HCT116 (cell line): ENCODE results near the gene DGKG. TPM values are rescaled to one million over a fixed set of nuclear protein-coding genes. Genes with fewer than 3 reads are reported as not detected.

ENCODE experiments used
- ATAC-seq: fragments of 200-7000 bp; cut with Tn5 transposase; 2 replicates; pipeline ENCODE4 v1.9.1; 2020; ENCODE audit warnings: mild to moderate bottlenecking, moderate library complexity
- BruUV-seq: library from RNA; stranded (reverse); fragments of 400-500 nt; replicated peaks from 2 replicates; lab custom pipeline; 2021; lab: Mats Ljungman, UMichigan
- CTCF ChIA-PET: fragments of 300-600 bp; sonication (Branson Sonifier 250); formaldehyde crosslinking; loops from one replicate; lab custom pipeline; 2021; ENCODE audit warnings: antibody characterized with exemption; lab: Charles Lee
- POLR2A ChIA-PET: fragments of 300-600, 350-600 bp; sonication (Branson Sonifier 250); formaldehyde crosslinking; loops from one replicate; lab custom pipeline; 2021; ENCODE audit warnings: antibody characterized with exemption; lab: Charles Lee
- RAD21 ChIA-PET, 2 experiments: fragments of 300-600 bp; sonication (Branson Sonifier 250); formaldehyde crosslinking; loops; one replicate each; lab custom pipeline; 2023; ENCODE audit warnings: low total read pairs in 2 of 2; ENCODE audit not compliant: uncharacterized antibody in 2 of 2, unreplicated experiment in 2 of 2, low non-redundant PET in 1 of 2; lab: Charles Lee
- DNase-seq: peaks from one replicate; pipeline ENCODE4 v3.0.0-alpha.2; 2010; ENCODE audit warnings: low read depth, low spot score
- H2AFZ ChIP-seq: fragments of 200-600 bp; shearing (Covaris generic), sonication (generic); 2 replicates; pipeline ENCODE4 v1.6.1; 2017; ENCODE audit warnings: low read depth, mixed run types, mixed read lengths, antibody characterized with exemption, low read length; ENCODE audit not compliant: poor library complexity, severe bottlenecking
- H3K27ac ChIP-seq: 2 replicates; pipeline ENCODE4 v1.5.1; 2012; ENCODE audit warnings: low read depth, low read length
- H3K27me3 ChIP-seq: fragments of 200-600 bp; sonication (generic); 2 replicates; pipeline ENCODE4 v1.6.1; 2016; ENCODE audit warnings: mixed run types, low read length, mixed read lengths; ENCODE audit not compliant: insufficient read depth
- H3K36me3 ChIP-seq, 2 experiments: fragments of 200-500 bp in 1 of 2; fragments of 200-600 bp in 1 of 2; sonication (Bioruptor generic) in 1 of 2; sonication (generic) in 1 of 2; 2 replicates each; pipeline versions ENCODE4 v1.5.1 to v1.6.1; 2014 to 2016; ENCODE audit warnings: low read length in 2 of 2, inconsistent platforms in 1 of 2, mixed read lengths in 1 of 2, mixed run types in 1 of 2; ENCODE audit not compliant: insufficient read depth in 2 of 2, control insufficient read depth in 1 of 2
- H3K4me1 ChIP-seq, 2 experiments: fragments of 200-600 bp in 1 of 2; sonication (generic) in 1 of 2; 2 replicates each; pipeline versions ENCODE4 v1.5.1 to v1.6.1; 2012 to 2017; ENCODE audit warnings: low read length in 2 of 2, inconsistent platforms in 1 of 2, mild to moderate bottlenecking in 1 of 2, mixed read lengths in 1 of 2, mixed run types in 1 of 2, moderate library complexity in 1 of 2; ENCODE audit not compliant: insufficient read depth in 2 of 2, control insufficient read depth in 1 of 2
- H3K4me2 ChIP-seq: fragments of 200-600 bp; sonication (generic); 2 replicates; pipeline ENCODE4 v1.6.1; 2017; ENCODE audit warnings: mixed run types, low read length, mixed read lengths
- H3K4me3 ChIP-seq, 2 experiments: fragments of 200-600 bp in 1 of 2; sonication (generic) in 1 of 2; replicated peaks in 1 of 2; 2 replicates each; pipeline ENCODE4 v1.5.1; 2011 to 2016; ENCODE audit warnings: low read length in 2 of 2, control low read depth in 1 of 2, low read depth in 1 of 2, mild to moderate bottlenecking in 1 of 2, mixed read lengths in 1 of 2, mixed run types in 1 of 2
- H3K79me2 ChIP-seq: fragments of 200-600 bp; sonication (generic); 2 replicates; pipeline ENCODE4 v1.6.1; 2017; ENCODE audit warnings: mild to moderate bottlenecking, mixed run types, low read length, moderate library complexity, mixed read lengths; ENCODE audit not compliant: insufficient read depth
- H3K9ac ChIP-seq: fragments of 200-600 bp; sonication (generic); 2 replicates; pipeline ENCODE4 v1.6.1; 2016; ENCODE audit warnings: low read length, mixed read lengths
- H3K9me2 ChIP-seq: fragments of 200-600 bp; sonication (generic), shearing (Covaris generic); 2 replicates; pipeline ENCODE4 v1.6.1; 2017; ENCODE audit warnings: mixed run types, mild to moderate bottlenecking, moderate library complexity; ENCODE audit not compliant: insufficient read depth
- H3K9me3 ChIP-seq, 2 experiments: fragments of 200-500 bp in 1 of 2; fragments of 200-600 bp in 1 of 2; sonication (Bioruptor generic) in 1 of 2; sonication (generic) in 1 of 2; 2 replicates each; pipeline ENCODE4 v1.6.1; 2014 to 2017; ENCODE audit warnings: low read length in 2 of 2, mixed read lengths in 2 of 2, inconsistent platforms in 1 of 2, low read depth in 1 of 2, mild to moderate bottlenecking in 1 of 2, mixed run types in 1 of 2, moderate library complexity in 1 of 2; ENCODE audit not compliant: control insufficient read depth in 1 of 2, insufficient read depth in 1 of 2
- H4K20me1 ChIP-seq: fragments of 200-600 bp; sonication (generic), shearing (Covaris generic); 2 replicates; pipeline ENCODE4 v1.6.1; 2017; ENCODE audit warnings: mixed run types, mild to moderate bottlenecking, moderate library complexity; ENCODE audit not compliant: insufficient read depth
- CBX3 ChIP-seq: IDR thresholded peaks from 2 replicates; pipeline ENCODE4 v1.6.1; 2012; ENCODE audit warnings: low read depth
- CEBPB ChIP-seq: IDR thresholded peaks from 2 replicates; pipeline ENCODE4 v1.6.1; 2012; ENCODE audit warnings: low read depth
- CTCF ChIP-seq, 3 experiments: fragments of 200-600 bp in 1 of 3; sonication (generic) in 1 of 3; IDR thresholded peaks in 2 of 3; conservative IDR thresholded peaks in 1 of 3; 2 replicates each; pipeline ENCODE4 v1.5.1; 2012 to 2017; ENCODE audit warnings: low read depth in 2 of 3, low read length in 2 of 3, antibody characterized with exemption in 1 of 3, borderline replicate concordance in 1 of 3, control low read depth in 1 of 3, mild to moderate bottlenecking in 1 of 3, mixed read lengths in 1 of 3, mixed run types in 1 of 3, moderate library complexity in 1 of 3; ENCODE audit not compliant: insufficient read depth in 1 of 3
- EGR1 ChIP-seq: IDR thresholded peaks from 2 replicates; pipeline ENCODE4 v1.6.1; 2012; ENCODE audit warnings: low read depth
- EZH2 ChIP-seq: fragments of 200-600 bp; sonication (generic); IDR thresholded peaks from 2 replicates; pipeline ENCODE4 v1.6.1; 2017; ENCODE audit warnings: antibody characterized with exemption, mixed run types
- FOSL1 ChIP-seq: IDR thresholded peaks from 2 replicates; pipeline ENCODE4 v1.6.1; 2012; ENCODE audit warnings: low read depth
- JUND ChIP-seq: IDR thresholded peaks from 2 replicates; pipeline ENCODE4 v1.6.1; 2012
- MAX ChIP-seq: IDR thresholded peaks from 2 replicates; pipeline ENCODE4 v1.6.1; 2012
- POLR2A ChIP-seq: IDR thresholded peaks from 2 replicates; pipeline ENCODE4 v1.7.0; 2011; ENCODE audit warnings: borderline replicate concordance; ENCODE audit not compliant: insufficient read depth, insufficient read length; ENCODE audit errors: extremely low read depth
- POLR2AphosphoS5 ChIP-seq: IDR thresholded peaks from 2 replicates; pipeline ENCODE4 v1.6.1; 2011; ENCODE audit warnings: mild to moderate bottlenecking, low read depth, low read length, moderate library complexity
- SIN3A ChIP-seq: IDR thresholded peaks from 2 replicates; pipeline ENCODE4 v1.6.1; 2012; ENCODE audit warnings: low read depth
- SP1 ChIP-seq: IDR thresholded peaks from 2 replicates; pipeline ENCODE4 v1.6.1; 2012; ENCODE audit warnings: low read depth
- SRF ChIP-seq: IDR thresholded peaks from 2 replicates; pipeline ENCODE4 v1.6.1; 2012; ENCODE audit warnings: low read depth
- TCF7L2 ChIP-seq: IDR thresholded peaks from 2 replicates; pipeline ENCODE4 v1.7.0; 2011; ENCODE audit warnings: borderline replicate concordance, inconsistent platforms; ENCODE audit not compliant: insufficient read depth, insufficient read length; ENCODE audit errors: extremely low read depth
- YY1 ChIP-seq: IDR thresholded peaks from 2 replicates; pipeline ENCODE4 v1.6.1; 2011; ENCODE audit warnings: low read length, low read depth, moderate library complexity, mild to moderate bottlenecking; ENCODE audit not compliant: insufficient replicate concordance; ENCODE audit errors: extremely low read depth
- ZBTB33 ChIP-seq: IDR thresholded peaks from 2 replicates; pipeline ENCODE4 v1.6.1; 2011; ENCODE audit warnings: mild to moderate bottlenecking, low read length, moderate library complexity; ENCODE audit not compliant: insufficient replicate concordance; ENCODE audit errors: extremely low read depth
- ZFX ChIP-seq: fragments of 450-650 bp; IDR thresholded peaks from 2 replicates; pipeline ENCODE4 v1.6.1; 2017
- intact Hi-C: fragments of 100-400 bp; cut with micrococcal nuclease; formaldehyde crosslinking; loops from 2 replicates; pipeline ENCODE4 v1.10.0; 2022
- total RNA-seq: library from RNA; stranded (reverse); gene quantifications from one replicate; pipeline ENCODE4 v1.2.1, GENCODE V29; 2021; ENCODE audit not compliant: unreplicated experiment

Gene DGKG
- total RNA-seq, 1 experiment from 2014 or later: 4.8 TPM

- TF ChIP-seq CTCF (IDR thresholded peaks at IDR 0.05 in 2 of 3, conservative IDR thresholded peaks at IDR 0.05 in 1 of 3; ENCODE audit: borderline replicate concordance in 1 of 3, insufficient read depth in 1 of 3, low read depth in 2 of 3, low read length in 2 of 3) (no peak), FOSL1 (no peak), POLR2AphosphoS5 (no peak), EGR1 (no peak), CBX3 (no peak)
Measured at GRCh38 chr3:186165331-186165730, 196.7 kb downstream of the DGKG start (continued).

- Histone ChIP-seq H3K9me2 (no peaks in the 10 kb centered on the region), H3K4me1 (no peaks in the 10 kb centered on the region), H3K4me2 (no peak overlapping the region), H3K36me3 (no peaks in the 10 kb centered on the region), H3K9me3 (no peaks in the 10 kb centered on the region), H4K20me1 (no peaks in the 10 kb centered on the region), H3K27ac (no peak overlapping the region), H3K9ac (no peak overlapping the region), H3K27me3 (no peaks in the 10 kb centered on the region), H3K79me2 (no peaks in the 10 kb centered on the region), H3K4me3 (no peak overlapping the region), H2AFZ (no peak overlapping the region)
- DNase-seq (no peak), ATAC-seq (no peak)
- BruUV-seq: no TSS peak
- ChIA-PET RAD21 (no interaction called here), POLR2A (no interaction called here), CTCF (no interaction called here)
- no peak for TF ChIP-seq ZBTB33
- TF ChIP-seq POLR2A: no peak
- TF ChIP-seq SRF: no peak
- no peak for TF ChIP-seq EZH2
- no peak for TF ChIP-seq MAX
- no peak for TF ChIP-seq YY1
- TF ChIP-seq CEBPB: no peak
- no peak for TF ChIP-seq SIN3A
- TF ChIP-seq CTCF (IDR thresholded peaks at IDR 0.05 in 2 of 3, conservative IDR thresholded peaks at IDR 0.05 in 1 of 3; ENCODE audit: borderline replicate concordance in 1 of 3, insufficient read depth in 1 of 3, low read depth in 2 of 3, low read length in 2 of 3): no peak
- TF ChIP-seq POLR2AphosphoS5: no peak
- no peak for TF ChIP-seq EGR1
- TF ChIP-seq SP1: no peak
- TF ChIP-seq JUND: no peak
- TF ChIP-seq TCF7L2: no peak
- no peak for TF ChIP-seq ZFX
- intact Hi-C loops: no loop called here
Measured at GRCh38 chr3:186164696-186165095, 197.3 kb downstream of the DGKG start.
